SHP77 (cell line): ENCODE measurements around the gene EBF3.

ENCODE experiments used
- DNase-seq, 2 experiments: peaks; one replicate each; lab custom pipeline; 2025; lab: John Stamatoyannopoulos, UW

Gene EBF3

GRCh38 chr10:129963641-129964501 lies at the start of gene EBF3:
Gene EBF3 (minus strand): TSS chr10:129964274. CDS start chr10:129963768, 506 bp downstream.
- no peak for DNase-seq

- no peak for DNase-seq
Measured at GRCh38 chr10:130013335-130014262, 49.5 kb upstream of the EBF3 start.

DNA sequence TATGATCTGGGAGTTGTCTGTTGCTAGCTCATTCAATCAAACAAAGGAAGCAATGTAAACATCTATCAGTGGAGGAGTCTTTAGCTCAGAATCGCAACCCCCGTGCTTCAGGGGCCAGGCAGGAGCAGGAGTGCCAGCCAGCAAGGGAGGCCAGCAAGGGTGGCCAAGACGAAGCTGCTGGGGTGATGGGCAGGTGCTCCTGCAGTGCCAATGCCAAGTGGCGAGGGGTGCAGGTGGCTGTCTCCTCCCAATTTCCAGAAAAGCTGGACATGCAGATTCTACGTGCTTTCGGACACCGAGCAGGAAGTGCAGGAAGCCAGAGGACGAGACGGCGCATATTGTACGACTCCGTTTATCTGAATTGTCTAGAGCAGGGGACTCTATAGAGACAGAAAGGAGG lies 48.1 kb upstream of the EBF3 start:
- no peak for DNase-seq

- no peak for DNase-seq
Measured at GRCh38 chr10:130010653-130011052, 46.6 kb upstream of the EBF3 start.

GRCh38 chr10:130009228-130009627 lies 45.2 kb upstream of the EBF3 start:
- DNase-seq, result no peak

DNA sequence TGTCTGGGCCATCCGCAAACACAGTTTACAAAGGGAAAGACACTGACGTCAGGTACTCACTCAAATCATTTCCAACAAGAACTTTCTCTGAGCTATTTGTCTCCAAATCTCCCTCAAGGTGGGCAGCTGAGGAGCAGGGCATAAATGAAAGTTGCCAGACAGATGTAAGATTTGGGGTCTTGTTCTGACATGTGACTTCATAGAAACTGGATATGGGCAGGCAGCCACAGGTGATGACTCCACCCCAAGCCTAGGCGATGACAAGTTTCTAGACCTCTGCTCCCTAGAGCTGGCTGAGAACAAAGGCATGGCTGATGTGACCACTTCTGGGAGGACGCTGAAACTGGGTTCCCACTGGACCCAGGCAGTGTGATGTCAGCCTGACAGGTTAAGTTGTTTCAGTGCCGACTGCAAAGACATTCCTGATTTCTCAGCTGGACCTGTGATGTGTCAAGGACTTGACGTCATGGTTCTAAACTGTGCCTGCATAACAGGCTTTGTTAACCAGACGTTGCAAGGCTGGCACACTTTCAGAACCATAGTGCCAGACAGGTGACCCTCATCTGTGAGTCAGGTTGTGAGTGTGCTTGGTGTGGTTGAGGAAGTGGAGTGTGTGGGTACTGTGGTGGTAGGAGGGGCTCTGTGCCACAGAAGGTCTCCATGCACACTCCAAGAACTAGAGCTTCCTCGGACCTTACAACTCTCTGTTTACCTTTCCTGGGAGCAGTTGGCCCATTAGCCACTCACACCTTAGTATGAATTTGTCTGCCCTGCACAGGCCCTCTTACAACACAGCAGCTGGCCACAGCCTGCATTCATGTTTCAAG lies 39.9 kb upstream of the EBF3 start:
- no peak for DNase-seq

DNA sequence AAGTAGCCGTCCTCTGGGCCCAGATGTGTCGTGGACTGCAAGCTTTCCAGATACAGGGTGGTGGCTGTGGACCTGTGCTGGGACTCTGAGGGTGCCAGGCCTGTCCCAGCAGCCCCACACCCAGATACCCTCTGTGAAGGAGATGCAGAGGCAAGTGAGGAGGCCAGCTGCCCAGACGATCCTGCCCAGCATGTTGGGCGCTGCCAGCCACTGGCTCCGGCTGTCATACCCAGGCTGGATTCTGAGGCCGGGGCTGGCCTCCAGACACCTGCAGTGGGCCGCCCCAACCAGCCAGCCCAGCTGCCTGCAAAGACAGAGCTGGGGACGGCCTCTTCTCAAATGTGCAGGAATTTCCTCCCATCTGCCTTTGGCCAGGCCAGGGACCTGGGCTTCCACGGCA lies 39.1 kb upstream of the EBF3 start:
- no peak for DNase-seq

- no peak for DNase-seq
Measured at GRCh38 chr10:130002606-130003005, 38.5 kb upstream of the EBF3 start.

DNA sequence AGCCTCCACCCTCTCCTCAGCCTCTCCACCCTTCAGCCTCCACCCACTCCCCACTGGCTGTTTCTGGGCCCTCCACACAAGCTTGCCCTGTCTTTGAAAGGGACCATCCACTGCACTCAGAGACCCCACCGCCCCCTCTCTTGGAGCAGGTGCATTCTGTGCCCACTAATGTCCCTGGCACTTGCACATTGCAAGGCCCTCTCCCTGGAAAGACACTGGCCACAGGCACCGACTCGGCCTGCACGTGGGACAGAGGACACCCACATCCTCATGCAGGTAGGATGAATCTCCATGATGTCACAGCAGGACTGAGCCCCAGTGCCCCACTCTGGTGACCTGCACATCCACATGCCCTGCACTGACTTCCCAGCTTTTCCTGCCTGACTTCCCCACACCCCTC lies 36.8 kb upstream of the EBF3 start:
- DNase-seq, result no peak

DNA sequence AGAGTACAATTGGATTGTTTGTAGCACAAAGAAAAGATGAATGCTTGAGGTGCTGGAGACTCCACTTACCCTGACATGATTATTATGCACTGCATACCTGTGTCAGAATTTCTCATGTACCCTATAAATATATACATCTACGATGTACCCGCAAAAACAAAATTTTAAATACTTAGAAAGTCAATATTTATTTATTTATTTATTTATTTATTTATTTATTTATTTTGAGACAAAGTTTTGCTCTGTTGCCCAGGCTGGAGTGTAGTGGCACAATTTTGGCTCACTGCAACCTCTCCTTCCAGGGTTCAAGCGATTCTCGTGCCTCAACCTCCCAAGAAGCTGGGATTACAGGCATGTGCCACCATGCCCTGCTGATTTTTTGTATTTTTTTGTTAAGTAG lies 35.1 kb upstream of the EBF3 start:
- no peak for DNase-seq

GRCh38 chr10:129993621-129994020 lies 29.5 kb upstream of the EBF3 start:
- no peak for DNase-seq

- no peak for DNase-seq
Measured at GRCh38 chr10:129992356-129992755, 28.3 kb upstream of the EBF3 start.

GRCh38 chr10:129982825-129983224 lies 18.8 kb upstream of the EBF3 start:
- DNase-seq, result no peak

GRCh38 chr10:129978980-129979379 lies 14.9 kb upstream of the EBF3 start:
- no peak for DNase-seq

DNA sequence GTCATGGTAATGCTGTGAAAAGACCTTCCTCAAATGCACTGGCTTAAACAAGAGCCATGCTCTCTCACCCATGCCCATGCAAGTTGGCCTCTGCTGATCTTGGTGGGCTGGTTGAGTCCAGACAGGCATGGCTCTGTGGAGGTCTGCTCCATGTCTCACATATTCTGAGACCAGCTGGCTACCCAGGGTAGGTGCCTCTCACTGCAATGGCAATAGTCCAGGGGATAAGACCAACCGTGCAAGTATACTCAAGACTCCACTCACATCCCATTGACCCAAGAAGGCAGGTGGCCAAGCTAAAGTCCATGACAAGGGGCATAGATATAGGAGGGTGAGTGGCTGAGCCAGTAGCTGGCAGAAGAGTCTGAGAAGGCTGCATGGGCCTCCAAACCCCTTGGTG lies 14.2 kb upstream of the EBF3 start:
- DNase-seq, result no peak

- no peak for DNase-seq
Measured at GRCh38 chr10:129977794-129978193, 13.7 kb upstream of the EBF3 start.

GRCh38 chr10:129973674-129974059 lies 9.6 kb upstream of the EBF3 start:
- DNase-seq, result no peak

DNA sequence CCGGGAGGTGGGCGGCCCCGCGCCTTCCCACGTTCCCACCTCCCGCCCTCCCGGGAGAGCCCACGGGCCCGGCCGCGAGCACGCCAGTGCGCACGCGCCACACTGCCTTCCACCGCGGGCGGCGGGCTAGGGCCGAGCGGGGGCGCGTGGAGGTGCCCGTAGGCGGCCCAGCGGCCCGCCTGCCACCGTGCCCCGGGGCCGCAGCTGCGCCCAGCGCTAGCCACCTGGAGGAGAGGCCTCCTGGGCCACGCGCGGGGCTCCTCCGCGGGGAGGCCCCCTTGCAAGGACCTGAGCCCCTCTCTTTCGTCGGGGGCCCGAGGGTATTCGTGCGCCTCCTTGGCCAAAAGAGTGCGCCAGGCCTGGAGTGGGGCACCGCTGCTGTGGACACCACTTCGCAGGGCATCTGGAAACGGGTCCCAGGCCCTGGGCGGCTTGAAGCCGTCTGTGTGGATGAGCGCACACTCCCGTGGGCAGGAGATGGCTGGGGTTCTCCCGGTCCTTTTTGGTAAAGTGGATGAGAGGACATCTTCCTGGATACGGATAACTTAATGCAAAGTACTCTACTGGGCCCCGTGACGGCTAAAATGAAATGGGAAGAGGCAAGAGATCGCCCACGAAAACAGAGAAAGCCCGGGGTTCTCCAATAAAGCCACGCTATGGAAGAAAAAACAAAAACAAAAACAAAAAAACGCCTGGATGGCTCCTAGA lies 9.0 kb upstream of the EBF3 start:
- no peak for DNase-seq

DNA sequence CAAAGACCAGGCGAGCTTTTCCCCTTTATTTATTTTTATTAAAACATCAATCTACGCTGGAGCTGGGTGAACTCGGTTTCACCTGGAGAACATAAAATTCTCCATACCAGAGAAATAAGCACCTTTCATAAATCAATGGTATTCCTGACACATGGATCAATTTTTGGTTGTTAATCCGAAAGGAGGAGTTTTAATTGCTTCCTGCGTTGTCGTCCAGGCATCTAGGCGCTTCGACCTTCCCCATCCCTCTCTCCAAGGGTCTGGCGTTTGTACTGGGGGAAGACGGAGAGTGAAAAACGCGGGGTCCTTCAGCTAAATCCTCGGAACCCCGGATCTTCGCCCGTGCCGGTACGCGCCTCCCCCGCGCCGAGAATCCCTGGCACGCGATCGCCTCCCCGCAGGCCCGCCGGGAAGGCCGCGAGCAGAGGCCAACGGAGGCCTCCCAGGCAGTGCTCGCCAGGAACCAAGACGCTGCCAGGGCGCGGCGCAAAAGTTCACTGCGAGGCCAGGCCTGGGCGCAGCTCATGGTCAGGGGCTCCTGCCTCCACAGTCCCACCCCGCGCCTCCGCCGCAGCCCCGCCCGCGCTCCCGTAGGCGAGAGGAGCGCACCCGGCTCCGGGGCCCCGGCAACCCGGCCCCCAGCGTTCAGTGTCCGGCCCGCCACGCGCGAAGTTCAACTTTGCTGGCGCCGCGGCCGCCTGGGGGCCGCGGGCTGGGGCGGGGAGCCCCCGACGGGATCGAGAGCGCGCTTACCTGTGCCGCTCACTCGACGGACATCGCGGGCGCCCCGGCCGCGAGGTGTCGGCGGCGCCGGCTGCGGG lies 8.3 kb upstream of the EBF3 start:
- DNase-seq, result no peak

GRCh38 chr10:129971381-129972144 lies 7.5 kb upstream of the EBF3 start:
- DNase-seq, result no peak
